K562 (cell line): ENCODE data around the gene CDT1. TPM values are rescaled to one million over a fixed set of nuclear protein-coding genes. Genes with fewer than 3 reads are reported as not detected.

Experiments
- FOSL1 ChIP-seq: fragments of 200-800 bp; sonication (Bioruptor generic); conservative IDR thresholded peaks from 2 replicates; pipeline ENCODE4 v1.6.1; 2016; ENCODE audit warnings: missing genetic modification characterization, missing compliant biosample characterization
- ILK ChIP-seq: fragments of 450-650 bp; IDR thresholded peaks from 2 replicates; pipeline ENCODE4 v1.6.1; 2016; ENCODE audit warnings: missing genetic modification characterization, low read depth, mild to moderate bottlenecking, missing compliant biosample characterization, moderate library complexity, borderline replicate concordance
- KDM5B ChIP-seq: fragments of 200-600 bp; sonication (generic); IDR thresholded peaks from 2 replicates; pipeline ENCODE4 v1.6.1; 2012; ENCODE audit warnings: low read depth, mild to moderate bottlenecking, moderate library complexity, low read length, control low read depth, inconsistent platforms; ENCODE audit not compliant: insufficient replicate concordance
- MTA2 ChIP-seq: fragments of 450-650 bp; IDR thresholded peaks from 2 replicates; pipeline ENCODE4 v1.6.1; 2016; ENCODE audit warnings: low read depth
- NFXL1 ChIP-seq: fragments of 450-650 bp; formaldehyde crosslinking; IDR thresholded peaks from 2 replicates; pipeline ENCODE4 v1.4.0; 2021; ENCODE audit warnings: mild to moderate bottlenecking
- SLC30A9 ChIP-seq: fragments of 250-450 bp; sonication (Bioruptor Pico); IDR thresholded peaks from 2 replicates; pipeline ENCODE4 v1.8.0; 2022; ENCODE audit warnings: mild to moderate bottlenecking, moderate library complexity
- SMAD1 ChIP-seq: fragments of 150-350 bp; IDR thresholded peaks from 2 replicates; pipeline ENCODE4 v1.6.1; 2014; ENCODE audit warnings: low read length, low read depth; ENCODE audit not compliant: partially characterized antibody
- SMARCA4 ChIP-seq: fragments of 450-650 bp; IDR thresholded peaks from 2 replicates; pipeline ENCODE4 v1.6.1; 2016
- SRSF9 ChIP-seq: fragments of 200-400 bp; formaldehyde crosslinking; IDR thresholded peaks from 2 replicates; pipeline ENCODE4 v1.6.1; 2017; ENCODE audit warnings: low read depth, low read length, borderline replicate concordance
- TGIF2 ChIP-seq: sonication (generic); formaldehyde crosslinking; IDR thresholded peaks from 2 replicates; pipeline ENCODE4 v1.8.1; 2022; ENCODE audit warnings: mild to moderate bottlenecking, missing genetic modification reagents, moderate library complexity
- TRIM28 ChIP-seq: fragments of 450-650 bp; IDR thresholded peaks from 2 replicates; pipeline ENCODE4 v1.6.1; 2017
- U2AF2 ChIP-seq: fragments of 200-400 bp; formaldehyde crosslinking; optimal IDR thresholded peaks from 2 replicates; pipeline ENCODE3; 2017; ENCODE audit warnings: low read depth, mild to moderate bottlenecking, low read length
- ZFX ChIP-seq: sonication (generic); formaldehyde crosslinking; IDR thresholded peaks from 2 replicates; pipeline ENCODE4 v1.8.0; 2022; ENCODE audit warnings: mild to moderate bottlenecking, missing genetic modification reagents, moderate library complexity
- ZNF121 ChIP-seq: sonication (generic); formaldehyde crosslinking; conservative IDR thresholded peaks from 2 replicates; pipeline ENCODE4 v1.8.0; 2022; ENCODE audit warnings: missing genetic modification reagents
- ZNF830 ChIP-seq: fragments of 250-450 bp; sonication (Bioruptor Pico); IDR thresholded peaks from 2 replicates; pipeline ENCODE4 v1.5.0; 2021; ENCODE audit warnings: mild to moderate bottlenecking
- polyA plus RNA-seq, 8 experiments: library from polyadenylated mRNA; depleted of rRNA in 4 of 8; stranded (reverse) in 5 of 8; unstranded in 3 of 8; fragments of >200 nt; fragmentation: Nextera tagmentation in 2 of 8; fragmentation: Illumina TruSeq in 1 of 8; extraction: Ambion mirVana in 2 of 8; extraction: Trizol in 1 of 8; gene quantifications; 2 replicates each; pipeline versions ENCODE4 v1.2.1 to v1.2.3, GENCODE V29; 2011 to 2014; ENCODE audit warnings: inconsistent platforms in 1 of 8, missing spikeins in 1 of 8
- total RNA-seq, 7 experiments: library from RNA; depleted of rRNA in 6 of 7; stranded (reverse); fragments of >200 nt in 6 of 7; fragmentation: Illumina TruSeq in 2 of 7; extraction: Trizol in 2 of 7; gene quantifications; 2 replicates each; pipeline versions ENCODE4 v1.2.1 to v1.2.3, GENCODE V29; 2011 to 2021; ENCODE audit warnings: low replicate concordance in 1 of 7
- TF ChIP-seq, protein P1 (sequence below): fragments of 250-450 bp; sonication (Bioruptor Pico); IDR thresholded peaks from 2 replicates; pipeline ENCODE4 v1.4.0; 2020; ENCODE audit warnings: mild to moderate bottlenecking, moderate library complexity
- TF ChIP-seq, protein P2 (sequence below): fragments of 150-350 bp; IDR thresholded peaks from 2 replicates; pipeline ENCODE4 v1.6.1; 2014; ENCODE audit warnings: low read depth, mild to moderate bottlenecking, low read length, borderline replicate concordance
- TF ChIP-seq, protein P3 (sequence below): fragments of 450-650 bp; IDR thresholded peaks from 2 replicates; pipeline ENCODE4 v1.6.1; 2016; ENCODE audit warnings: antibody characterized with exemption

The CDT1 gene
- total and polyA plus RNA-seq, 9 of the 15 experiments (the other 6 are each of a cell fraction or from before 2014, with no cell fraction given) = 0.92 to 178 (median 14.2) TPM

DNA sequence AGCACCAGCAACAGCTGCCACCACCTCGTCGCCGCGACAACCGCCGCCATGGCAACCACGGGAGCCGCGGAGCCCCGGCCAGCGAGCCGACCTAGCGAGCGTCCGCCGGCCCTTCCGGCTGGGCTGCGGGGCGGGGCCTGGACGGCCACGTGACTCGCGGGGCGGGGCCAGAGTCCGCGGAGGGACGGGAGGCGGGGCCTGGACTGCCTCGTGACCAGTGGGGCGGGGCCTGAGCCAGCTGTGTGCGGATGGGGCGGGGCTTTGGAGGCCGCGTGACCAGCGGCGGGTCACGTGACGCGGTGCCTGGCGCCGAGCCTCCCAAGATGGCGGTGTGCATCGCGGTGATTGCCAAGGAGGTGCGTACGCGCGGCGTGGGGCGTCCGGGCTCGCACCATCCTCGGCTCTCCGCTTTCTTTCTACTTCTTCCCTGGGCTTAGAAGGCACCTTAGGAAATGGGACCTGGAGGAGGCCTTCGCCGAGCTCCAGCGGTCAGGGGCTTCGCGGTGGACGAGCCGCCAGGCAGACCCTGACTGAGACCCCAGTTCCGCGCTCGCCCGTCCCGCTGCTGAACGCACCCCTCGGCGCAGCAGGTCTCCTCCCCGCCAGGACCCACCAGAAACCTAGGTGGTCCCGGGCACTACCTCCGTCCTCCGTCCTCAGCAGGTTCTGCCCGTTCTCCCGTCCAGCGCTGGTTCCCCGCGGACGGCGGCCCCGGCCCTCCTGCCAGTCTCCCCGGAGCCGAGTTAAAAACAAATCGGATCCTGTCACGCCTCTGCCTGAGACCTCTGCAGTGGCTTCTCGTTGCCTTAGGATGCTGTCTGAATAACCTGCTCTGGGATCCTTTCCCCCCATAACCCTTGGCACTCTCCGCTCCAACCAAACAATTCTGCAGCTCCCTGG, 53.5 kb downstream of the CDT1 start, which contains the start of the genes GALNS and TRAPPC2L (continued):
- TF ChIP-seq, protein P1, sequence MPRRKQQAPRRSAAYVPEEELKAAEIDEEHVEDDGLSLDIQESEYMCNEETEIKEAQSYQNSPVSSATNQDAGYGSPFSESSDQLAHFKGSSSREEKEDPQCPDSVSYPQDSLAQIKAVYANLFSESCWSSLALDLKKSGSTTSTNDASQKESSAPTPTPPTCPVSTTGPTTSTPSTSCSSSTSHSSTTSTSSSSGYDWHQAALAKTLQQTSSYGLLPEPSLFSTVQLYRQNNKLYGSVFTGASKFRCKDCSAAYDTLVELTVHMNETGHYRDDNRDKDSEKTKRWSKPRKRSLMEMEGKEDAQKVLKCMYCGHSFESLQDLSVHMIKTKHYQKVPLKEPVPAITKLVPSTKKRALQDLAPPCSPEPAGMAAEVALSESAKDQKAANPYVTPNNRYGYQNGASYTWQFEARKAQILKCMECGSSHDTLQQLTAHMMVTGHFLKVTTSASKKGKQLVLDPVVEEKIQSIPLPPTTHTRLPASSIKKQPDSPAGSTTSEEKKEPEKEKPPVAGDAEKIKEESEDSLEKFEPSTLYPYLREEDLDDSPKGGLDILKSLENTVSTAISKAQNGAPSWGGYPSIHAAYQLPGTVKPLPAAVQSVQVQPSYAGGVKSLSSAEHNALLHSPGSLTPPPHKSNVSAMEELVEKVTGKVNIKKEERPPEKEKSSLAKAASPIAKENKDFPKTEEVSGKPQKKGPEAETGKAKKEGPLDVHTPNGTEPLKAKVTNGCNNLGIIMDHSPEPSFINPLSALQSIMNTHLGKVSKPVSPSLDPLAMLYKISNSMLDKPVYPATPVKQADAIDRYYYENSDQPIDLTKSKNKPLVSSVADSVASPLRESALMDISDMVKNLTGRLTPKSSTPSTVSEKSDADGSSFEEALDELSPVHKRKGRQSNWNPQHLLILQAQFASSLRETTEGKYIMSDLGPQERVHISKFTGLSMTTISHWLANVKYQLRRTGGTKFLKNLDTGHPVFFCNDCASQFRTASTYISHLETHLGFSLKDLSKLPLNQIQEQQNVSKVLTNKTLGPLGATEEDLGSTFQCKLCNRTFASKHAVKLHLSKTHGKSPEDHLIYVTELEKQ = no peak
- TF ChIP-seq ZFX (CRISPR knock-in tag) (peak; percentile 53), SLC30A9 (no peak), FOSL1 (no peak), SMARCA4 (no peak), SMAD1 (no peak), MTA2 (no peak), TGIF2 (CRISPR knock-in tag) (no peak), ZNF121 (no peak), U2AF2 (no peak), ILK (tag) (no peak), KDM5B (peak; percentile 89), SRSF9 (no peak), TRIM28 (no peak), NFXL1 (CRISPR knock-in tag) (no peak), ZNF830 (CRISPR knock-in tag) (0 out of 2 replicates have a peak, but pooled peaks have one; percentile 55)
- TF ChIP-seq, protein P2, sequence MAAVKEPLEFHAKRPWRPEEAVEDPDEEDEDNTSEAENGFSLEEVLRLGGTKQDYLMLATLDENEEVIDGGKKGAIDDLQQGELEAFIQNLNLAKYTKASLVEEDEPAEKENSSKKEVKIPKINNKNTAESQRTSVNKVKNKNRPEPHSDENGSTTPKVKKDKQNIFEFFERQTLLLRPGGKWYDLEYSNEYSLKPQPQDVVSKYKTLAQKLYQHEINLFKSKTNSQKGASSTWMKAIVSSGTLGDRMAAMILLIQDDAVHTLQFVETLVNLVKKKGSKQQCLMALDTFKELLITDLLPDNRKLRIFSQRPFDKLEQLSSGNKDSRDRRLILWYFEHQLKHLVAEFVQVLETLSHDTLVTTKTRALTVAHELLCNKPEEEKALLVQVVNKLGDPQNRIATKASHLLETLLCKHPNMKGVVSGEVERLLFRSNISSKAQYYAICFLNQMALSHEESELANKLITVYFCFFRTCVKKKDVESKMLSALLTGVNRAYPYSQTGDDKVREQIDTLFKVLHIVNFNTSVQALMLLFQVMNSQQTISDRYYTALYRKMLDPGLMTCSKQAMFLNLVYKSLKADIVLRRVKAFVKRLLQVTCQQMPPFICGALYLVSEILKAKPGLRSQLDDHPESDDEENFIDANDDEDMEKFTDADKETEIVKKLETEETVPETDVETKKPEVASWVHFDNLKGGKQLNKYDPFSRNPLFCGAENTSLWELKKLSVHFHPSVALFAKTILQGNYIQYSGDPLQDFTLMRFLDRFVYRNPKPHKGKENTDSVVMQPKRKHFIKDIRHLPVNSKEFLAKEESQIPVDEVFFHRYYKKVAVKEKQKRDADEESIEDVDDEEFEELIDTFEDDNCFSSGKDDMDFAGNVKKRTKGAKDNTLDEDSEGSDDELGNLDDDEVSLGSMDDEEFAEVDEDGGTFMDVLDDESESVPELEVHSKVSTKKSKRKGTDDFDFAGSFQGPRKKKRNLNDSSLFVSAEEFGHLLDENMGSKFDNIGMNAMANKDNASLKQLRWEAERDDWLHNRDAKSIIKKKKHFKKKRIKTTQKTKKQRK = no peak
- TF ChIP-seq, protein P3, sequence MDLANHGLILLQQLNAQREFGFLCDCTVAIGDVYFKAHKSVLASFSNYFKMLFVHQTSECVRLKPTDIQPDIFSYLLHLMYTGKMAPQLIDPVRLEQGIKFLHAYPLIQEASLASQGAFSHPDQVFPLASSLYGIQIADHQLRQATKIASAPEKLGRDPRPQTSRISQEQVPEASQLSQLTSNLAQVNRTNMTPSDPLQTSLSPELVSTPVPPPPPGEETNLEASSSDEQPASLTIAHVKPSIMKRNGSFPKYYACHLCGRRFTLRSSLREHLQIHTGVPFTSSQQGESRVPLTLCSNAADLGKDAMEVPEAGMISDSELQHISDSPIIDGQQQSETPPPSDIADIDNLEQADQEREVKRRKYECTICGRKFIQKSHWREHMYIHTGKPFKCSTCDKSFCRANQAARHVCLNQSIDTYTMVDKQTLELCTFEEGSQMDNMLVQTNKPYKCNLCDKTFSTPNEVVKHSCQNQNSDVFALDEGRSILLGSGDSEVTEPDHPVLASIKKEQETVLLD = no peak
